Keratinocyte (primary cell): ENCODE data around the gene DARS2. TPM values are rescaled to one million over a fixed set of nuclear protein-coding genes. Genes with fewer than 3 reads are reported as not detected.

Experiments
- DNase-seq: peaks from one replicate; pipeline ENCODE4 v3.0.0-alpha.2; 2011; ENCODE audit warnings: low read depth, missing footprints, low spot score
- FAIRE-seq: peaks from 2 replicates; lab custom pipeline; 2011; peaks lifted over from hg19 to GRCh38; lab: Jason Lieb, UNC
- H2AFZ ChIP-seq: 2 replicates; pipeline ENCODE4 v1.6.0; 2012; ENCODE audit warnings: low read length, control low read depth, inconsistent platforms; ENCODE audit not compliant: control insufficient read depth
- H3K27ac ChIP-seq: 2 replicates; pipeline ENCODE4 v1.5.1; 2011; ENCODE audit warnings: low read length; ENCODE audit not compliant: control insufficient read depth, insufficient read depth
- H3K27me3 ChIP-seq: 3 replicates; pipeline ENCODE4 v1.6.0; 2011; ENCODE audit warnings: low read length; ENCODE audit not compliant: control insufficient read depth, insufficient read depth; ENCODE audit errors: extremely low read depth
- H3K36me3 ChIP-seq, 2 experiments: 2 replicates in 1 of 2; 3 replicates in 1 of 2; pipeline ENCODE4 v1.5.1; 2011; ENCODE audit warnings: low read length in 2 of 2, mild to moderate bottlenecking in 1 of 2; ENCODE audit not compliant: control insufficient read depth in 2 of 2, insufficient read depth in 2 of 2; ENCODE audit errors: extremely low read depth in 1 of 2
- H3K4me1 ChIP-seq: 3 replicates; pipeline ENCODE4 v1.5.1; 2011; ENCODE audit warnings: low read length; ENCODE audit not compliant: control insufficient read depth, insufficient read depth; ENCODE audit errors: extremely low read depth
- H3K4me2 ChIP-seq: 3 replicates; pipeline ENCODE4 v1.6.0; 2011; ENCODE audit warnings: low read depth, low read length; ENCODE audit not compliant: control insufficient read depth, insufficient read depth; ENCODE audit errors: extremely low read depth
- H3K4me3 ChIP-seq, 3 experiments: fragments of 200-600 bp in 1 of 3; sonication (generic) in 1 of 3; 2 replicates in 2 of 3; 3 replicates in 1 of 3; pipeline ENCODE4 v1.5.1; 2011 to 2016; ENCODE audit warnings: low read length in 3 of 3, mild to moderate bottlenecking in 3 of 3, control low read depth in 2 of 3, inconsistent platforms in 1 of 3, low read depth in 1 of 3, mixed read lengths in 1 of 3, mixed run types in 1 of 3, moderate library complexity in 1 of 3; ENCODE audit not compliant: control insufficient read depth in 2 of 3, insufficient read depth in 2 of 3; ENCODE audit errors: extremely low read depth in 1 of 3
- H3K79me2 ChIP-seq: 2 replicates; pipeline ENCODE4 v1.6.0; 2012; ENCODE audit warnings: low read length; ENCODE audit not compliant: control insufficient read depth, insufficient read depth
- H3K9ac ChIP-seq: 3 replicates; pipeline ENCODE4 v1.6.0; 2011; ENCODE audit warnings: low read length; ENCODE audit not compliant: control insufficient read depth, insufficient read depth; ENCODE audit errors: extremely low read depth
- H3K9me1 ChIP-seq: 3 replicates; pipeline ENCODE4 v1.6.0; 2011; ENCODE audit warnings: low read length; ENCODE audit not compliant: control insufficient read depth, insufficient read depth; ENCODE audit errors: extremely low read depth
- H3K9me3 ChIP-seq: 2 replicates; pipeline ENCODE4 v1.5.1; 2012; ENCODE audit warnings: low read depth, low read length; ENCODE audit not compliant: control insufficient read depth
- H4K20me1 ChIP-seq: 3 replicates; pipeline ENCODE4 v1.6.0; 2011; ENCODE audit warnings: low read length; ENCODE audit not compliant: control insufficient read depth, insufficient read depth; ENCODE audit errors: extremely low read depth
- CTCF ChIP-seq, 3 experiments: IDR thresholded peaks in 1 of 3; conservative IDR thresholded peaks in 1 of 3; optimal IDR thresholded peaks in 1 of 3; 2 replicates in 2 of 3; 3 replicates in 1 of 3; pipeline versions ENCODE3 to v1.5.1; 2011; ENCODE audit warnings: low read length in 3 of 3, mild to moderate bottlenecking in 3 of 3, moderate library complexity in 2 of 3, control low read depth in 1 of 3, inconsistent platforms in 1 of 3; ENCODE audit not compliant: insufficient read depth in 2 of 3; ENCODE audit errors: extremely low read depth in 1 of 3
- EZH2 ChIP-seq: IDR thresholded peaks from one replicate; pipeline ENCODE4 v1.6.1; 2012; ENCODE audit warnings: inconsistent platforms, mild to moderate bottlenecking, low read length, moderate library complexity
- dilution Hi-C: fragments of 300-500 bp; cut with MboI; formaldehyde crosslinking; loops from one replicate; pipeline ENCODE4 v1.7.0; 2020; ENCODE audit warnings: low sequenced_read_pairs; ENCODE audit not compliant: extremely low pct_ligation_motif_present
- polyA minus RNA-seq, 3 experiments: library from RNA; depleted of rRNA, polyadenylated mRNA; stranded (reverse); fragments of >200 nt; gene quantifications; 1 replicate in 1 of 3; 2 replicates in 1 of 3; 3 replicates in 1 of 3; pipeline ENCODE4 v1.2.3, GENCODE V29; 2011
- polyA plus RNA-seq, 5 experiments: library from polyadenylated mRNA; depleted of rRNA in 3 of 5; stranded (reverse) in 3 of 5; stranded (forward) in 1 of 5; unstranded in 1 of 5; fragments of >200 nt; gene quantifications; 1 replicate in 1 of 5; 2 replicates in 3 of 5; 3 replicates in 1 of 5; pipeline versions ENCODE4 v1.2.1 to v1.2.3, GENCODE V29; 2011 to 2012; ENCODE audit warnings: missing spikeins in 2 of 5, low read depth in 1 of 5, low replicate concordance in 1 of 5

Gene DARS2, protein sequence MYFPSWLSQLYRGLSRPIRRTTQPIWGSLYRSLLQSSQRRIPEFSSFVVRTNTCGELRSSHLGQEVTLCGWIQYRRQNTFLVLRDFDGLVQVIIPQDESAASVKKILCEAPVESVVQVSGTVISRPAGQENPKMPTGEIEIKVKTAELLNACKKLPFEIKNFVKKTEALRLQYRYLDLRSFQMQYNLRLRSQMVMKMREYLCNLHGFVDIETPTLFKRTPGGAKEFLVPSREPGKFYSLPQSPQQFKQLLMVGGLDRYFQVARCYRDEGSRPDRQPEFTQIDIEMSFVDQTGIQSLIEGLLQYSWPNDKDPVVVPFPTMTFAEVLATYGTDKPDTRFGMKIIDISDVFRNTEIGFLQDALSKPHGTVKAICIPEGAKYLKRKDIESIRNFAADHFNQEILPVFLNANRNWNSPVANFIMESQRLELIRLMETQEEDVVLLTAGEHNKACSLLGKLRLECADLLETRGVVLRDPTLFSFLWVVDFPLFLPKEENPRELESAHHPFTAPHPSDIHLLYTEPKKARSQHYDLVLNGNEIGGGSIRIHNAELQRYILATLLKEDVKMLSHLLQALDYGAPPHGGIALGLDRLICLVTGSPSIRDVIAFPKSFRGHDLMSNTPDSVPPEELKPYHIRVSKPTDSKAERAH
- polyA plus RNA-seq (27.6 to 36.4 TPM (median 33.4 TPM) in 3 replicates), polyA minus RNA-seq (19.2 to 39.2 TPM (median 36.3 TPM) in 3 replicates)
- 5.3 TPM for polyA plus RNA-seq (2011; ENCODE audit: low read depth)
- 22.3 and 35.9 TPM in 2 replicates for polyA plus RNA-seq (2011; cell fraction: cytosol; rRNA removed)
- polyA plus RNA-seq (2011; cell fraction: nucleus; rRNA removed): 50.3 and 56.6 TPM in 2 replicates
- 9.3 and 21.8 TPM in 2 replicates for polyA plus RNA-seq (2012; ENCODE audit: low replicate concordance)
- 24.0 TPM for polyA minus RNA-seq (2011; cell fraction: cytosol; rRNA and poly(A)+ RNA removed)
- polyA minus RNA-seq (2011; cell fraction: nucleus; rRNA and poly(A)+ RNA removed): 27.5 and 48.5 TPM in 2 replicates

GRCh38 chr1:173824315-173825081, at the start of gene DARS2, which contains the start of gene CENPL:
DARS2 (plus strand) TSS chr1:173824673; CDS start chr1:173825230, 557 bp downstream.
CENPL (minus strand) TSS chr1:173824883; CDS start chr1:173811299, 13,584 bp downstream.
- DNase-seq (peak; percentile 45), FAIRE-seq (peak; percentile 68)
- Histone ChIP-seq H2AFZ (peak within 1 kb of the TSS; percentile 97), H3K27ac (peak within 1 kb of the TSS; percentile 97), H3K9ac (peak within 1 kb of the TSS; percentile 97), H3K4me1 (peaks cover 10% of the 10 kb centered on the region), H3K27me3 (no peaks in the 10 kb centered on the region), H4K20me1 (no peaks in the 10 kb centered on the region), H3K9me1 (peaks cover 3% of the 10 kb centered on the region), H3K9me3 (no peaks in the 10 kb centered on the region), H3K4me2 (peak within 1 kb of the TSS; percentile 97), H3K79me2 (peaks cover 44% of the 10 kb centered on the region), H3K4me3 (peak within 1 kb of the TSS; percentile 75 to 93 (median 79)), H3K36me3 (peaks cover 0 to 8% of the 10 kb centered on the region in 2 experiments)
- dilution Hi-C loops: no loop called here
- TF ChIP-seq CTCF (optimal IDR thresholded peaks at IDR 0.05 in 1 of 3, IDR thresholded peaks at IDR 0.05 in 1 of 3, conservative IDR thresholded peaks at IDR 0.05 in 1 of 3; ENCODE audit: extremely low read depth in 1 of 3, insufficient read depth in 2 of 3, low read length in 3 of 3): peak in 1 of 3 experiments; percentile 25
- no peak for TF ChIP-seq EZH2

- no peak overlapping the region for H3K4me3 ChIP-seq
- no peaks in the 10 kb centered on the region for H3K79me2 ChIP-seq
- H3K27ac ChIP-seq: no peak overlapping the region
- H3K36me3 ChIP-seq: peaks cover 5 to 6% of the 10 kb centered on the region in 2 experiments
- no peak for DNase-seq
- H2AFZ ChIP-seq: no peak overlapping the region
- no peaks in the 10 kb centered on the region for H4K20me1 ChIP-seq
- H3K4me1 ChIP-seq: no peaks in the 10 kb centered on the region
- dilution Hi-C loops: no loop called here
- no peak overlapping the region for H3K9ac ChIP-seq
- TF ChIP-seq EZH2: no peak
- TF ChIP-seq CTCF (optimal IDR thresholded peaks at IDR 0.05 in 1 of 3, IDR thresholded peaks at IDR 0.05 in 1 of 3, conservative IDR thresholded peaks at IDR 0.05 in 1 of 3; ENCODE audit: extremely low read depth in 1 of 3, insufficient read depth in 2 of 3, low read length in 3 of 3): no peak
- H3K4me2 ChIP-seq: no peak overlapping the region
- no peaks in the 10 kb centered on the region for H3K27me3 ChIP-seq
- no peaks in the 10 kb centered on the region for H3K9me3 ChIP-seq
- FAIRE-seq: no peak
- no peaks in the 10 kb centered on the region for H3K9me1 ChIP-seq
Measured at GRCh38 chr1:173775578-173776226, 48.8 kb upstream of the DARS2 start.
